ENCODE data around the gene CFLAR.

Gene CFLAR

GRCh38 chr2:201218780-201219179, 102.8 kb downstream of the CFLAR start:
- no peaks in the 10 kb centered on the region for H3K79me2 ChIP-seq (ENCODE audit: low read length)
- TF ChIP-seq EZH2phosphoT487 (IDR thresholded peaks at IDR 0.05; ENCODE audit: low read depth): no peak
- TF ChIP-seq CTCF (IDR thresholded peaks at IDR 0.05; ENCODE audit: low read depth, low read length): no peak
- H3K27ac ChIP-seq (ENCODE audit: low read length): no peak overlapping the region
- no peak overlapping the region for H3K4me3 ChIP-seq (ENCODE audit: low read length)
- no peaks in the 10 kb centered on the region for H3K27me3 ChIP-seq (ENCODE audit: low read depth, low read length)
- H2AFZ ChIP-seq (ENCODE audit: low read depth, low read length): no peak overlapping the region
- H4K20me1 ChIP-seq (ENCODE audit: insufficient read depth, low read length): no peaks in the 10 kb centered on the region
- no peak overlapping the region for H3K4me2 ChIP-seq (ENCODE audit: low read length)
- no peaks in the 10 kb centered on the region for H3K36me3 ChIP-seq (replicated peaks; ENCODE audit: low read depth, low read length)
- peaks cover 22% of the 10 kb centered on the region for H3K4me1 ChIP-seq (ENCODE audit: low read length)
- H3K9ac ChIP-seq (ENCODE audit: low read length): no peak overlapping the region
- no peaks in the 10 kb centered on the region for H3K9me3 ChIP-seq (ENCODE audit: insufficient read depth, low read length)

GRCh38 chr2:201219328-201220096, 103.5 kb downstream of the CFLAR start:
- no peak overlapping the region for H2AFZ ChIP-seq (ENCODE audit: low read depth, low read length)
- no peaks in the 10 kb centered on the region for H3K27me3 ChIP-seq (ENCODE audit: low read depth, low read length)
- no peaks in the 10 kb centered on the region for H4K20me1 ChIP-seq (ENCODE audit: insufficient read depth, low read length)
- no peak overlapping the region for H3K4me3 ChIP-seq (ENCODE audit: low read length)
- no peaks in the 10 kb centered on the region for H3K79me2 ChIP-seq (ENCODE audit: low read length)
- H3K27ac ChIP-seq (ENCODE audit: low read length): no peak overlapping the region
- peaks cover 23% of the 10 kb centered on the region for H3K4me1 ChIP-seq (ENCODE audit: low read length)
- peak overlapping the region; percentile 38; the same call in 1 of the 2 replicates for H3K4me2 ChIP-seq (ENCODE audit: low read length)
- H3K9me3 ChIP-seq (ENCODE audit: insufficient read depth, low read length): no peaks in the 10 kb centered on the region
- H3K9ac ChIP-seq (ENCODE audit: low read length): no peak overlapping the region
- TF ChIP-seq EZH2phosphoT487 (IDR thresholded peaks at IDR 0.05; ENCODE audit: low read depth): no peak
- TF ChIP-seq CTCF (IDR thresholded peaks at IDR 0.05; ENCODE audit: low read depth, low read length): no peak
- H3K36me3 ChIP-seq (replicated peaks; ENCODE audit: low read depth, low read length): no peaks in the 10 kb centered on the region

- Histone ChIP-seq H4K20me1 (ENCODE audit: insufficient read depth, low read length) (no peaks in the 10 kb centered on the region), H3K79me2 (ENCODE audit: low read length) (no peaks in the 10 kb centered on the region), H3K9ac (ENCODE audit: low read length) (no peak overlapping the region), H3K4me3 (ENCODE audit: low read length) (no peak overlapping the region), H2AFZ (ENCODE audit: low read depth, low read length) (no peak overlapping the region), H3K9me3 (ENCODE audit: insufficient read depth, low read length) (no peaks in the 10 kb centered on the region), H3K36me3 (replicated peaks; ENCODE audit: low read depth, low read length) (no peaks in the 10 kb centered on the region), H3K4me2 (ENCODE audit: low read length) (peak overlapping the region; percentile 38), H3K27me3 (ENCODE audit: low read depth, low read length) (no peaks in the 10 kb centered on the region), H3K4me1 (ENCODE audit: low read length) (peaks cover 23% of the 10 kb centered on the region), H3K27ac (ENCODE audit: low read length) (no peak overlapping the region)
- no peak for TF ChIP-seq CTCF (IDR thresholded peaks at IDR 0.05; ENCODE audit: low read depth, low read length)
- no peak for TF ChIP-seq EZH2phosphoT487 (IDR thresholded peaks at IDR 0.05; ENCODE audit: low read depth)
These were observed 104.2 kb downstream of the CFLAR start for GRCh38 chr2:201220102-201220570.
